Neural progenitor cell (in vitro differentiated cells): ENCODE data around the gene LAMC1. TPM values are rescaled to one million over a fixed set of nuclear protein-coding genes. Genes with fewer than 3 reads are reported as not detected.

Source experiments
- DNase-seq: peaks from one replicate; pipeline ENCODE4 v3.0.0-alpha.2; 2016; ENCODE audit warnings: low spot score
- H2AFZ ChIP-seq: fragments of 200-600 bp; sonication (generic); replicated peaks from 2 replicates; pipeline ENCODE4 v1.6.1; 2016; ENCODE audit warnings: antibody characterized with exemption
- H3F3A ChIP-seq: fragments of 200-600 bp; sonication (generic); 2 replicates; pipeline ENCODE4 v1.6.1; 2016; ENCODE audit warnings: antibody characterized with exemption, low read depth
- H3K27ac ChIP-seq: fragments of 200-600 bp; sonication (generic); 2 replicates; pipeline ENCODE4 v1.5.1; 2016; ENCODE audit warnings: mild to moderate bottlenecking
- H3K27me3 ChIP-seq: fragments of 200-600 bp; sonication (generic); 2 replicates; pipeline ENCODE4 v1.6.1; 2016; ENCODE audit warnings: mild to moderate bottlenecking, moderate library complexity
- H3K36me3 ChIP-seq: fragments of 200-600 bp; sonication (generic); 2 replicates; pipeline ENCODE4 v1.5.1; 2016
- H3K4me1 ChIP-seq: fragments of 200-600 bp; sonication (generic); 2 replicates; pipeline ENCODE4 v1.6.1; 2016; ENCODE audit warnings: mixed run types
- H3K4me2 ChIP-seq: fragments of 200-600 bp; sonication (generic); 2 replicates; pipeline ENCODE4 v1.6.1; 2016
- H3K4me3 ChIP-seq: fragments of 200-600 bp; sonication (generic); 2 replicates; pipeline ENCODE4 v1.5.1; 2016
- H3K79me2 ChIP-seq: fragments of 200-600 bp; sonication (generic); 2 replicates; pipeline ENCODE4 v1.6.1; 2016; ENCODE audit warnings: low read depth
- H3K9ac ChIP-seq: fragments of 200-600 bp; sonication (generic); 2 replicates; pipeline ENCODE4 v1.6.1; 2016
- H3K9me3 ChIP-seq: fragments of 200-600 bp; sonication (generic); 2 replicates; pipeline ENCODE4 v1.5.1; 2016; ENCODE audit warnings: low read depth
- H4K20me1 ChIP-seq: fragments of 200-600 bp; sonication (generic); 2 replicates; pipeline ENCODE4 v1.6.1; 2016; ENCODE audit warnings: low read depth
- H3K27ac Mint-ChIP-seq: 3 replicates; pipeline ENCODE4 v1.8.0; 2021; ENCODE audit warnings: mixed read lengths
- H3K27me3 Mint-ChIP-seq: 2 replicates; pipeline ENCODE4 v1.8.0; 2022; ENCODE audit warnings: low read depth, mild to moderate bottlenecking, inconsistent platforms, moderate library complexity, mixed read lengths; ENCODE audit not compliant: insufficient read depth
- H3K36me3 Mint-ChIP-seq: 3 replicates; pipeline ENCODE4 v1.8.0; 2021; ENCODE audit warnings: mixed read lengths
- H3K4me1 Mint-ChIP-seq: 3 replicates; pipeline ENCODE4 v1.8.0; 2021; ENCODE audit warnings: mixed read lengths
- H3K4me3 Mint-ChIP-seq: 3 replicates; pipeline ENCODE4 v1.8.0; 2021; ENCODE audit warnings: mild to moderate bottlenecking, moderate library complexity, mixed read lengths
- H3K9me3 Mint-ChIP-seq: 3 replicates; pipeline ENCODE4 v1.8.0; 2020; ENCODE audit warnings: mixed read lengths
- CTCF ChIP-seq: fragments of 200-600 bp; sonication (generic); IDR thresholded peaks from 2 replicates; pipeline ENCODE4 v1.5.1; 2017; ENCODE audit warnings: antibody characterized with exemption, mild to moderate bottlenecking
- EZH2 ChIP-seq: fragments of 200-600 bp; sonication (generic); IDR thresholded peaks from 2 replicates; pipeline ENCODE4 v1.6.1; 2017; ENCODE audit warnings: antibody characterized with exemption, mild to moderate bottlenecking, moderate library complexity
- EZH2phosphoT487 ChIP-seq: fragments of 200-600 bp; sonication (generic); IDR thresholded peaks from 2 replicates; pipeline ENCODE4 v1.6.1; 2017; ENCODE audit warnings: antibody characterized with exemption
- total RNA-seq: library from RNA; depleted of rRNA; stranded (reverse); fragments of >200 nt; gene quantifications from 2 replicates; pipeline ENCODE4 v1.2.3, GENCODE V29; 2015; ENCODE audit warnings: low replicate concordance

LAMC1 gene
- total RNA-seq, 1 donor from 2014 or later, result 90.2 TPM

- Histone ChIP-seq H3K4me1 (peaks cover 42% of the 10 kb centered on the region), H2AFZ (no peak overlapping the region), H3K27ac (no peak overlapping the region), H3K4me3 (no peak overlapping the region), H4K20me1 (no peaks in the 10 kb centered on the region), H3K79me2 (no peaks in the 10 kb centered on the region), H3K4me2 (no peak overlapping the region), H3F3A (peaks cover 15% of the 10 kb centered on the region), H3K27me3 (no peaks in the 10 kb centered on the region), H3K9ac (no peak overlapping the region), H3K36me3 (no peaks in the 10 kb centered on the region), H3K9me3 (no peaks in the 10 kb centered on the region)
- Mint-ChIP-seq H3K4me1 (peaks cover 31% of the 10 kb centered on the region), H3K4me3 (no peak overlapping the region), H3K36me3 (peaks cover 4% of the 10 kb centered on the region), H3K27me3 (no peaks in the 10 kb centered on the region), H3K9me3 (no peaks in the 10 kb centered on the region), H3K27ac (no peak overlapping the region)
- DNase-seq, result no peak
- no peak for TF ChIP-seq EZH2phosphoT487
- TF ChIP-seq EZH2, result no peak
- no peak for TF ChIP-seq CTCF
Observed at GRCh38 chr1:183094351-183094750, 71.1 kb downstream of the LAMC1 start.

- Histone ChIP-seq H3K4me1 (peaks cover 30% of the 10 kb centered on the region), H3K4me3 (no peak overlapping the region), H3K9me3 (no peaks in the 10 kb centered on the region), H3K27me3 (no peaks in the 10 kb centered on the region), H3K4me2 (no peak overlapping the region), H2AFZ (no peak overlapping the region), H3K79me2 (no peaks in the 10 kb centered on the region), H3F3A (peaks cover 10% of the 10 kb centered on the region), H4K20me1 (no peaks in the 10 kb centered on the region), H3K9ac (no peak overlapping the region), H3K36me3 (no peaks in the 10 kb centered on the region), H3K27ac (no peak overlapping the region)
- no peak for TF ChIP-seq CTCF
- no peak for TF ChIP-seq EZH2
- no peak for TF ChIP-seq EZH2phosphoT487
- no peak for DNase-seq
- H3K27ac Mint-ChIP-seq, result no peak overlapping the region
- H3K27me3 Mint-ChIP-seq, result no peaks in the 10 kb centered on the region
- H3K9me3 Mint-ChIP-seq, result no peaks in the 10 kb centered on the region
- no peak overlapping the region for H3K4me3 Mint-ChIP-seq
- H3K36me3 Mint-ChIP-seq, result peaks cover 4% of the 10 kb centered on the region
- peaks cover 19% of the 10 kb centered on the region for H3K4me1 Mint-ChIP-seq
Observed at GRCh38 chr1:183096351-183096750, 73.1 kb downstream of the LAMC1 start.

- H3F3A ChIP-seq, result peaks cover 8% of the 10 kb centered on the region
- no peak overlapping the region for H3K9ac ChIP-seq
- Mint-ChIP-seq H3K27me3 (no peaks in the 10 kb centered on the region), H3K36me3 (peaks cover 5% of the 10 kb centered on the region), H3K27ac (no peak overlapping the region), H3K4me1 (peaks cover 18% of the 10 kb centered on the region), H3K4me3 (no peak overlapping the region), H3K9me3 (no peaks in the 10 kb centered on the region)
- H3K9me3 ChIP-seq, result no peaks in the 10 kb centered on the region
- H3K4me1 ChIP-seq, result peaks cover 29% of the 10 kb centered on the region
- DNase-seq, result no peak
- no peaks in the 10 kb centered on the region for H3K79me2 ChIP-seq
- no peak overlapping the region for H3K4me3 ChIP-seq
- H4K20me1 ChIP-seq, result peaks cover 5% of the 10 kb centered on the region
- no peak overlapping the region for H2AFZ ChIP-seq
- TF ChIP-seq EZH2phosphoT487, result no peak
- TF ChIP-seq CTCF, result no peak
- TF ChIP-seq EZH2, result no peak
- H3K4me2 ChIP-seq, result peak overlapping the region; percentile 27
- H3K27me3 ChIP-seq, result no peaks in the 10 kb centered on the region
- H3K36me3 ChIP-seq, result no peaks in the 10 kb centered on the region
- H3K27ac ChIP-seq, result no peak overlapping the region
Observed at GRCh38 chr1:183096894-183097293, 73.7 kb downstream of the LAMC1 start.
